ENCODE measurements around the gene C5.
"Not testable (repeated sequence)": the region's sequence is repeated elsewhere in the genome, so short reads cannot be mapped to it uniquely, and the experiment has no call there.

Gene C5

GRCh38 chr9:121048175-121048574 is 1.9 kb downstream of the C5 start:
- no peak for DNase-seq

GRCh38 chr9:121038804-121039203 is 11.3 kb downstream of the C5 start:
- no peak for DNase-seq

GRCh38 chr9:121038362-121038761 is 11.7 kb downstream of the C5 start:
- no peak for DNase-seq

GRCh38 chr9:121035717-121036116 is 14.4 kb downstream of the C5 start:
- DNase-seq = not testable (repeated sequence)

GRCh38 chr9:121034529-121034928 is 15.5 kb downstream of the C5 start:
- DNase-seq = no peak

- DNase-seq = no peak
Measured at GRCh38 chr9:121029469-121029868, 20.6 kb downstream of the C5 start.

GRCh38 chr9:121028285-121028684 is 21.8 kb downstream of the C5 start:
- not testable (repeated sequence) for DNase-seq

- no peak for DNase-seq
Measured at GRCh38 chr9:121026768-121027167, 23.3 kb downstream of the C5 start.

- no peak for DNase-seq
Measured at GRCh38 chr9:121026260-121026691, 23.8 kb downstream of the C5 start.

GRCh38 chr9:121024237-121024636 is 25.8 kb downstream of the C5 start:
- DNase-seq = no peak

GRCh38 chr9:121023064-121023463 is 27.0 kb downstream of the C5 start:
- no peak for DNase-seq

GRCh38 chr9:121021301-121021700 is 28.8 kb downstream of the C5 start:
- no peak for DNase-seq

- DNase-seq = no peak
Measured at GRCh38 chr9:121019273-121019672, 30.8 kb downstream of the C5 start.

- no peak for DNase-seq
Measured at GRCh38 chr9:121013911-121014310, 36.2 kb downstream of the C5 start.

GRCh38 chr9:121009650-121010049 is 40.4 kb downstream of the C5 start:
- no peak for DNase-seq

- no peak for DNase-seq
Measured at GRCh38 chr9:120999317-120999716, 50.8 kb downstream of the C5 start.

- DNase-seq = no peak
Measured at GRCh38 chr9:120998111-120998510, 52.0 kb downstream of the C5 start.

GRCh38 chr9:120997502-120997901 is 52.6 kb downstream of the C5 start:
- DNase-seq = no peak

GRCh38 chr9:120996409-120996808 is 53.7 kb downstream of the C5 start:
- DNase-seq = no peak

GRCh38 chr9:120989065-120989464 is 61.0 kb downstream of the C5 start:
- no peak for DNase-seq

- DNase-seq = no peak
Measured at GRCh38 chr9:120985819-120986222, 64.3 kb downstream of the C5 start.

- DNase-seq = no peak
Measured at GRCh38 chr9:120983259-120983837, 66.7 kb downstream of the C5 start.

GRCh38 chr9:120982836-120983235 is 67.2 kb downstream of the C5 start:
- no peak for DNase-seq

- no peak for DNase-seq
Measured at GRCh38 chr9:120980951-120981350, 69.1 kb downstream of the C5 start.

- DNase-seq = no peak
Measured at GRCh38 chr9:120979797-120980196, 70.3 kb downstream of the C5 start.

GRCh38 chr9:120978987-120979386 is 71.1 kb downstream of the C5 start:
- DNase-seq = no peak

All from activated CD4-positive, alpha-beta T cell treated with anti-CD3 and anti-CD28 coated beads, Interleukin-2, amount 50 U/mL, for 1 hour (primary cell).